PC-9 (cell line): ENCODE measurements around the gene GMPPA.

Experiments
- CTCF ChIP-seq: fragments of 200-600 bp; sonication (generic); conservative IDR thresholded peaks from 2 replicates; pipeline ENCODE4 v1.6.1; 2017; ENCODE audit warnings: mixed run types, antibody characterized with exemption, mild to moderate bottlenecking, moderate library complexity
- EZH2 ChIP-seq: fragments of 200-600 bp; sonication (generic); IDR thresholded peaks from 2 replicates; pipeline ENCODE4 v1.8.0; 2017; ENCODE audit warnings: antibody characterized with exemption, low read depth

GRCh38 chr2:219493086-219493485 lies 5.6 kb upstream of the GMPPA start:
- TF ChIP-seq CTCF (no peak), EZH2 (no peak)
